Ovary (tissue), 3 donors: Measurements from ENCODE around the gene MRPL18.

ENCODE experiments used
- EP300 ChIP-seq: sonication (generic); formaldehyde crosslinking; IDR thresholded peaks from one replicate; pipeline ENCODE4 v1.6.1; 2017; ENCODE audit warnings: antibody characterized with exemption
- POLR2A ChIP-seq: fragments of 450-650 bp; IDR thresholded peaks from one replicate; pipeline ENCODE4 v1.6.1; 2017; ENCODE audit warnings: antibody characterized with exemption, mild to moderate bottlenecking, moderate library complexity
- TF ChIP-seq, protein P1 (sequence below), 3 donors: fragments of 450-650 bp in 2 of 3; fragments of 200-600 bp in 1 of 3; IDR thresholded peaks; one replicate each; pipeline versions ENCODE4 v1.5.1 to v1.8.0; 2016 to 2022; ENCODE audit warnings: antibody characterized with exemption in 3 of 3, mild to moderate bottlenecking in 1 of 3
- donor health status: DM: no; HTN: no; CAD: no.

DNA sequence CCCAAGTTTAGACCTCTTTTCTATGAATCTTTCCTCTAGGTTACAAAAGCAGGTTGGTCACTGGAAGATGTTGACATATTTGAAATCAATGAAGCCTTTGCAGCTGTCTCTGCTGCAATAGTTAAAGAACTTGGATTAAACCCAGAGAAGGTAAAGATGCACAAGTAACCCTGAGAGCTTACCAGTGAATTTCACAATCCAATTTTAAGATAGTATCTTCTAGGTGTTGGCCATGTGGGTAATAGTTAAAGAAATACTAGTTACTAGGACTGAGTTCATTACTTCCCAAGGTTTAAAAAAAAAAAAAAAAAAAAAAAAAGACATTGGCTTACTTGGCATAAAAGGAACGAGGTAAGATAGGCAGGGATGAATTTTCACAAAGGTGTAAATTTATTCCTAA is 12.1 kb upstream of the MRPL18 start:
- TF ChIP-seq, protein P1, sequence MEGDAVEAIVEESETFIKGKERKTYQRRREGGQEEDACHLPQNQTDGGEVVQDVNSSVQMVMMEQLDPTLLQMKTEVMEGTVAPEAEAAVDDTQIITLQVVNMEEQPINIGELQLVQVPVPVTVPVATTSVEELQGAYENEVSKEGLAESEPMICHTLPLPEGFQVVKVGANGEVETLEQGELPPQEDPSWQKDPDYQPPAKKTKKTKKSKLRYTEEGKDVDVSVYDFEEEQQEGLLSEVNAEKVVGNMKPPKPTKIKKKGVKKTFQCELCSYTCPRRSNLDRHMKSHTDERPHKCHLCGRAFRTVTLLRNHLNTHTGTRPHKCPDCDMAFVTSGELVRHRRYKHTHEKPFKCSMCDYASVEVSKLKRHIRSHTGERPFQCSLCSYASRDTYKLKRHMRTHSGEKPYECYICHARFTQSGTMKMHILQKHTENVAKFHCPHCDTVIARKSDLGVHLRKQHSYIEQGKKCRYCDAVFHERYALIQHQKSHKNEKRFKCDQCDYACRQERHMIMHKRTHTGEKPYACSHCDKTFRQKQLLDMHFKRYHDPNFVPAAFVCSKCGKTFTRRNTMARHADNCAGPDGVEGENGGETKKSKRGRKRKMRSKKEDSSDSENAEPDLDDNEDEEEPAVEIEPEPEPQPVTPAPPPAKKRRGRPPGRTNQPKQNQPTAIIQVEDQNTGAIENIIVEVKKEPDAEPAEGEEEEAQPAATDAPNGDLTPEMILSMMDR (IDR thresholded peaks at IDR 0.05) = no peak
- TF ChIP-seq POLR2A (no peak), EP300 (no peak)
